NCI-H1694 (cell line): ENCODE measurements around the gene BCHE.
A peak's percentile ranks its signal among the peaks of the same experiment; 100 is the strongest.
"Not testable (repeated sequence)": the region's sequence is repeated elsewhere in the genome, so short reads cannot be mapped to it uniquely, and the experiment has no call there.

Experiments
- DNase-seq: peaks from one replicate; lab custom pipeline; 2025; lab: John Stamatoyannopoulos, UW

The BCHE gene

DNA sequence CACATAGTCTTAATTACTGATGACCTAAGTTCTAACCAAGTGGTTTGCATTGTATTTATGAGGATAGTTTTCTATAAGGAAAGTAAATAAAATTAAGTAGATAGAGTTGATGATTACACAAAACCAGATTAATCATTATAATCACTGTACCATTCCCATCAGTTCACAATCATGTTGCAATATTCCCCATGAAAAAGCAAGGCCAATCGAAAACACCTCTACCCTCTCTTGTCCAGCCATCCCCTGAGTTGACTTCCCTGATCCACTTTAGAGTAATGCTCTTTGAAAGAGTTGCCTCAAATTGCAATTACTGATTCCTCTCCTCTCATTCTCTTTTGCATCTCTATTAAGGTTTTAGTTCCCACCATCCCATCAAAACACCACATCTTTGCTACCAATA lies 21.0 kb downstream of the BCHE start:
- no peak for DNase-seq

GRCh38 chr3:165815682-165816081 lies 21.5 kb downstream of the BCHE start:
- no peak for DNase-seq

DNA sequence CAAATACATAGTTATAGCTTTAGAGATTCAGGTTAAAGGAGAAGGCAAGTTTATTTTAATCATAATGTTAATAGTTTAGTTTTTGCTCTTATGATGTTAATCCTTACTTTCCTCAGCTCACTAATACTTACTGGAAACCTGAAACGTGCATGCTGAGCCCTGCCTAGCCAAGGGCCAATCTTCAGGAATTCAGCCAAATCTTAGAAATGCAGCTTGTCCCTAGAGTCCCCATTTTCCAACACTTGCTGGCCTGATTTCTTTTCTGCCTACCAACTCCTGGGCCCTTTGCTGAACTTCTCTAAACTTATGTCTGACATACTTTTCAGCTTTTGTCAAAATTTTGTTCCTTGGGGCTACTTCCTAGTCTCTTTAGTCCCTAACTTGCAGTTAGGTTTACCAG lies 22.8 kb downstream of the BCHE start:
- DNase-seq, result no peak

- not testable (repeated sequence) for DNase-seq
Measured at GRCh38 chr3:165807937-165808336, 29.3 kb downstream of the BCHE start.

GRCh38 chr3:165805946-165806561 lies 31.2 kb downstream of the BCHE start:
- no peak for DNase-seq

- DNase-seq, result no peak
Measured at GRCh38 chr3:165803471-165803870, 33.8 kb downstream of the BCHE start.

- DNase-seq, result no peak
Measured at GRCh38 chr3:165800970-165801369, 36.3 kb downstream of the BCHE start.

DNA sequence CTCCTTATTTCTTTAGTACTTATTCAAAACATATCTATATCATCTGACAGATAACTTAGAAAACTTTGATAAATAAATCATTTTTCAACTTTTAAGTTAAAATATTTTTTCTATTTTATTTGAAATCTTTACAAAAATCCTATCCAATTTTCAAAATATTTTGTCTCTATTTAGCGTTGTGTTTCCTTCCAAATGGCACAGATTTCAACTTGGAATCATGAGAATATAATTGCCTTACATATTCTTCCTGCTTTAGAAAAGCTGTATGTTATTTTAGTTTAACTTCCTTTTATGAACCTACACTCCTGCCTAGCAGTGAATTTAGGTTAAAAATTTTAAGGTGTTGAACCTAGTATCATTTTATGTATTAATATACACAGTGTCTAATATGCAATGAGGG lies 38.2 kb downstream of the BCHE start:
- no peak for DNase-seq

DNA sequence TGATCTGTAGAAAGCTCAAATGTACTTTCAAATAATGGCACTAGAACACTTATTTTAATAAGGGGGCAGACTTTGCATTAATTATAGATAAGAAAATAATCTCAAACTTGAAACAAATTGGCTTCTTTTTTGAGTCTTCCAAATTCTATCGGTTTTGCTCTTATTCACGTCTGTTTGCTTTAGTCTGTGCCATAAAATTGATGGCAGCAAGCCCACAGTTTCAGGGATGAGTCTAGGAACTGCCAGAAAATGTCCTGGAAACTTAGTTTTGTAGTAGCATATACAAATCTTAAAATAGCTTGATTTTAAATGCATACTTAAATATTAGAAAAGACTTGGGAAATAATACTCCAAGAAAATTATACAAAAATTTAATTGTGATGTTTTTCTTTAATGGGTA lies 39.7 kb downstream of the BCHE start:
- no peak for DNase-seq

DNA sequence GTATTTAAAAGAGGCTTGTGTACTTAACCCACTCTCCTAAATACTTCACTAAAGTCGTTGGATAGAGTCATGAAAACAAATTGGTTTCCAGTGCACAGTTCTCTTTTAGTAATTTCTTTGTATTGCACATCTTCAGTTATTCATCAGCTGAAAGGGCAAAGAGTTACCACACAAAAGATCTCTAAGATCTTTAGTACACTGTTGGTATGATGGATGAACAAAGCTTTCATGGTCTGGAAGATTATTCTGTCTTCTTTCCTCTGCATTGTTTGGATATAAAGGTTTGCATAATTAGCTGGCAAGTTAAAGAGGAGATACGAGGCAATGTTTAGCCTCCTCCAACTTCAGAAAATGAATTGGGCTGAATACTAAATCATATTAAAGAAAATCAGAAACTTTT lies 40.5 kb downstream of the BCHE start:
- DNase-seq, result no peak

- no peak for DNase-seq
Measured at GRCh38 chr3:165788531-165788930, 48.7 kb downstream of the BCHE start.

DNA sequence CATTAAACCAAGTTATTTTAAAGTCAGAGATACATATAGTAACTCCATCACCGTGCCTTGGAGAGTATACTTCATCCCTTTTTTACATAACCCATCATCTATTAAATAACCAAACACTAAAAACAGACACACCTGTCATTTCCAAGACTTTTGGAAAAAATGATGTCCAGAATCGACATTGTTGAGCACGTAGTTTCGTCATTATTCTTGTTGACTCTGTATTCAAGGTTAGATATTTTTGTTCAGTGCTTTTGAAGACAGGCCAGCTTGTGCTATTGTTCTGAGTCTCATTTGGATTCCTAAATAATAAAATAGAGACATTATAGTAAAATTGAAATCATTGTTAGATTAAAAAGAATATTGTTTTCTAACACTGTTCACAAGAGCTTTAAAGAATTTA lies 51.2 kb downstream of the BCHE start:
- DNase-seq, result no peak

DNA sequence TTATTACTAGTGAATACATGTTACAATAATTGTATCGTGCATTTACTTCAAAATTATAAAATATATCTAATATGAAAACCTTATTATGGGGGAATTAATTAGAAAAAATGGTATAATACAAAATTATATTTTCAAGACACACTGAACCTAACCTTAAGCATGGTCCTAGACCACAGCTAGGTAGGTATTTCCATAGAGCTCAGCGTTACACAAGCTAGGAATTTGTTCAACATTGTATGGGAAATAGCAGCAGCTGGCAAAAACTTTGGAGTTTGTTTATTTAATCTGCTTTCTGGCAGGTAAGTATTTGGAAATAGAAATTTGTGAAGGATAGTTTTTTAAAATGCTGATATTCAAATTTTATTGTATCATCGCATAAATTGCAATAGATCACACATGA lies 52.9 kb downstream of the BCHE start:
- DNase-seq, result no peak

DNA sequence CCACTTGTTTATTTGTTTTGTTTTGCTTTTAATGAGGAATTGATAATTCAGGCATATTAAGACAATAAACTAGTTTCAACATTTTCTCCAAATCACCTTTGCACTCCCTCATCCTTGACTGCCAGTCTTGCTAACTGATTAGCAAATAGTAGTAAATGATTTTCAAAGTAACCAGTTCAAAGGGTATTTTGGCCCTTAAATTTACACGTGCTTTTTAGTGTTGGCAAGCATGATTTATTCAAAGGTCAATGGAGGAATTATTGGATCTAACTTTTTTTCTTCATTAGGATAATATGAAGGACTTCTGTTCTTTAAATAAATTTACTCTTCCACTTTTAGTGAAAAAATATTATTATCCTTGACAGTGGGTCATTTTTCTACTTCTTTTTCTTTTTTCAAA lies 53.8 kb downstream of the BCHE start:
- no peak for DNase-seq

DNA sequence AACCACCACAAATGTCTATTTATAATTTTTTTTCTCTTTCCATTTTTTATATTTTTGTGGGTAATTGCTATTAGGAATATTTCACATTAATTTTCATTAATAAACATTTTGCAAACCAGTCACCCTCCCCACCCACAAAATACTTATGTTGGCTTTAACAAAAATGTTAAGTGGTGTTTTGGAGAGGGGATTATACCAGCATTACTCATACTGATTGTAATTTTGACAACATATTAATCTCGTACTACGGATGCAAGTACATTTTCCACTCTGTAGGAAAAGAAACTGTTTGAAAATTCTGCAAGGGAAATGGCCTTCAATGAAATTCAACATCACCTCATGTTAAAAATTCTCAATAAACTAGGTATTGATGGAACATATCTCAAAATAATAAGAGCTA lies 58.3 kb downstream of the BCHE start:
- no peak for DNase-seq

DNA sequence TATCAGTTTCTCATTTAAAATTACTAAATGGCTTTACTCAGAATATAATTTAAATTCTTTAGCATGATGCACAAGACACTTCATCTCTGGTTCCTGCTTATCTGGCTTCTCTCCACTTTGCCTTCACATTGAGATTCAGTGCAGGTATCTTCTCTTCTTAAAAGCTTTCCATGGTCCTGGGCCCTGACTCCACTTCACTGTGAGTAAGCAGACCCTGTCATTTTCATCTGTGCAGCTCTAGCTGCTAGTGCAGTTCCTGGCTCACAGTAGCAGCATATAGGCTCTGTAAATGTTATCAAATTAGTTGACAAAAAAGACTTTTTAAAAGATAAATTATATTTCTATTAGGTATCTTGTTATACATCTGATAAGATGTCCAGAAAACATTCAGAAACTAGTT lies 58.8 kb downstream of the BCHE start:
- no peak for DNase-seq

- no peak for DNase-seq
Measured at GRCh38 chr3:165775824-165776223, 61.4 kb downstream of the BCHE start.

DNA sequence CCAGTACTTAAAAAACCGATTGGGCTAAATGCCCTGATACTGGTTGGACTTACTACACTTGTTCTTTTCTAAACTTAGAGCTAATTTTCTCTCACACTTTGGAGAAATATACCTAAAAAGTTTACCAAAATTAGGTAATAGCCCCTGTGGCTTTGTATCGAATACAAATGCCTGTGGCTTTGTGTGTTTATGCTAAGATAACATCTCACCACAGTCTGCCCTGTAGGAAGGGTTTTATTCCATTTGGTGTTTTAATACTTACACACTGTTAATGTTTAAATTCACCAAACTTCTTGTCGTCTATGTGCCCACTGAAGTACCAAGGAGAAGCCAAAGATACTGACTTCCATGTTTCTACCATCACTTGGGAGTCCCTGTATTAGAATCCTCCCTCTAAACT lies 66.4 kb downstream of the BCHE start:
- DNase-seq, result no peak

DNA sequence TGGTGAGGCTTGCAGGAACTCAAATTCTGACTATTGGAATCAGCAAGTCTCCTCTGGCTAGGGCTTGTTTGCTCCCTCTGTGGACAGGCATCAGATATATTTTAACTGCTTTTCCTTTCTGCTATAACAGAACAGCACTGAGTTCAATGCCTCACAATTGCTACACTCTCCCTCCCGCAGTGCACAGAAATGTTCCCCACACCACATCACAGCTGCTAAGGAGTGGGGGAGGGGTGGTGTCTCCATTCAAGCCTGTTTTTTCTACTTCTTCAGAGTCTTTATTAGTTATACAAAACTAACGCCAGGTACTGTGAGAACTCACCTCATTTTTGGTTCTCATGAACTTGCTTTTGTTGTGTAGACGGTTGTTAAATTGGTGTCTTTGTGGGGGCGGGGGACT lies 68.5 kb downstream of the BCHE start:
- no peak for DNase-seq

DNA sequence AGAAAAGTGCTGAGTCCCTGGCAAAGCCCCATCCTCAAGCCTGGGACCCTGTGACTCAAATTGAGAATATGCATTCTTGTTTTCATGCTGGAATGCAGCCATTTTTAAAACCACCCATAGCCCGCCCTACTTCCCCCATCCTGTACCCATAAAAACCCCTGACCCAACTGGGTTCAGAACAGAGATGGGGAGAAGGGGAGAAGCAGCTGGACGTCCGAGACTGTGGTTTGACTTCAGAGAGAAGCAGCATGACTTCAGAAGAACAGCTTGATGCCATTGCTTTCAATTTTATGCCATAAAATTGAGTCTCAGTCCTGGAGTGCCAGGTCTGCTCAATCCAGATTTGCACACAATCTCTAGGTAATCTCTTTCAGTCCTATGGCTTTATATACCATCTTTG lies 78.2 kb downstream of the BCHE start:
- no peak for DNase-seq

GRCh38 chr3:165755571-165755970 lies 81.7 kb downstream of the BCHE start:
- DNase-seq, result no peak

DNA sequence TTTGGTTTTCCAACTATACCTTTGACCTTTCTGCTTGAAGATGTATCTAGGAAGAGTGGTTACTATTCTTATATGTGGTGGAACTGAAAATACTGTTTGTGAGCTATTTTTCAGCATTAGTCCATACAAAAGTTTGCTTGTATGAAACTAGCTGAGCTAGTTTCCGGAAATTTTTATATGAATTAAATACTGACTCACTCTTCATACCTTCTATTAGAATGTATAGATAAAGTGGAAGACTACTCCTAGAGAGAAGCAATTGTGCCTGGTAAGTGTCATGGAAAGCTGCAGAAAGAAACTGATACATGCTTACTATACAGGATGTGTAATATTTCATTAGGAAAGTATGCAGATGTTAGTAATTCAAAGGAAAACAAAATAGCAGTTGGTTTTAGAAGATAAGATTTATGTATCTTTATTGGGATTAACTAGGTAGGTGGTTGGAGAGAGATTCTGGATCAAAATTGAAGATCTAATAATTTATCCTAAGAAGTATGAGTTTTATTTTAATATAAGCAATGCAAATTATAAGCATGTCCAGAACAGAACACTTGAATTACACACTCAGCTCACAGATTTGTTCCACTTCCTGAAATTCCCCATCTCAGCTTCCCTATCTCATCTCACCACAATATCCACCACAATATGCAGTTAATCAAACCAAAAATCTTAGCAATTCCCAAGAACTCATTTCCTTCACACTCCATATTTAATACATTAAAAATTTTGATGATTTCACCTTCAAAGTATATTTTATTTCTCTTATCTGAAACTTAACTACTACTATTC lies 82.8 kb downstream of the BCHE start:
- no peak for DNase-seq

- DNase-seq, result peak; percentile 3
Measured at GRCh38 chr3:165753560-165753959, 83.7 kb downstream of the BCHE start.

DNA sequence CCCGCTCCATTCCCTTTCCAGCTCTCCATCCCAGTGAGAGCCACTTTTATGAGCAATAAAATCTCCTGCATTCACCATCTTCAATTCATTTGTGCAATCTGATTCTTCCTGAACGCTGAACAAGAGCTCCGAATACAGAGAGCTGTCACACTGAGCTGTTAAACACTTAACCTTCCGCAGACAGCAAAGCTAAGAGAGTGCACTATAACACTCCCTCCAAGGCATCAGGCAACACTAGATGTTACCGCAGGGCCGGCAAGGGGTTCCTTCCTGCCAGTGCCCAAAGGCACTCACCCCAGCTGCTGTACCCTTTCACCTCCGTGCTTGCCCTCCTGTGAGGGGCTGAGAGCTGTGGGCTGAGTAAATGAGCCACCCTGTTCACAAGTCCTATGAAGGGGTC lies 85.6 kb downstream of the BCHE start:
- DNase-seq, result no peak
